B cell (primary cell): ENCODE data around the gene PHACTR3. TPM values are rescaled to one million over a fixed set of nuclear protein-coding genes. Genes with fewer than 3 reads are reported as not detected.

Source experiments
- ATAC-seq: fragments of 200-7000 bp; cut with Tn5 transposase; one replicate; pipeline ENCODE4 v1.10.0; 2021; ENCODE audit warnings: low read depth, mild to moderate bottlenecking, moderate number of reproducible peaks, moderate library complexity
- CTCF ChIA-PET: fragments of 350-600 bp; sonication (Branson Sonifier 250); formaldehyde crosslinking; loops from one replicate; lab custom pipeline; 2021; ENCODE audit warnings: antibody characterized with exemption, inconsistent platforms; lab: Charles Lee
- POLR2A ChIA-PET: fragments of 350-600 bp; sonication (Branson Sonifier 250); formaldehyde crosslinking; loops from one replicate; lab custom pipeline; 2021; ENCODE audit warnings: antibody characterized with exemption; lab: Charles Lee
- DNase-seq: peaks from one replicate; pipeline ENCODE4 v3.0.0; 2013
- H2AFZ ChIP-seq: 2 replicates; pipeline ENCODE4 v1.6.1; 2012; ENCODE audit warnings: mild to moderate bottlenecking, low read depth, low read length; ENCODE audit not compliant: insufficient read depth, poor library complexity, severe bottlenecking
- H3K27ac ChIP-seq, 2 donors: 1 replicate in 1 of 2; 2 replicates in 1 of 2; pipeline ENCODE4 v1.5.1; 2012 to 2013; ENCODE audit warnings: low read length in 2 of 2, mild to moderate bottlenecking in 2 of 2, moderate library complexity in 1 of 2
- H3K27me3 ChIP-seq, 4 experiments: fragments of 200-600 bp in 1 of 4; sonication (generic) in 1 of 4; replicated peaks in 1 of 4; 1 replicate in 2 of 4; 2 replicates in 2 of 4; pipeline versions ENCODE4 v1.6.1 to v1.7.0; 2013 to 2016; ENCODE audit warnings: low read length in 3 of 4, mild to moderate bottlenecking in 2 of 4, mixed read lengths in 1 of 4, moderate library complexity in 1 of 4; ENCODE audit not compliant: insufficient read depth in 4 of 4, control insufficient read depth in 3 of 4; ENCODE audit errors: control extremely low read depth in 1 of 4
- H3K36me3 ChIP-seq, 2 experiments: replicated peaks in 1 of 2; 1 replicate in 1 of 2; 2 replicates in 1 of 2; pipeline versions ENCODE4 v1.6.1 to v1.7.1; 2013; ENCODE audit warnings: low read length in 1 of 2; ENCODE audit not compliant: insufficient read depth in 2 of 2, control insufficient read depth in 1 of 2; ENCODE audit errors: control extremely low read depth in 1 of 2, extremely low read depth in 1 of 2
- H3K4me1 ChIP-seq, 2 donors: fragments of 200-600 bp in 1 of 2; sonication (generic) in 1 of 2; 1 replicate in 1 of 2; 2 replicates in 1 of 2; pipeline versions ENCODE4 v1.5.1 to v1.6.1; 2013 to 2017; ENCODE audit warnings: low read length in 2 of 2; ENCODE audit not compliant: control insufficient read depth in 2 of 2, insufficient read depth in 2 of 2
- H3K4me2 ChIP-seq: replicated peaks from 2 replicates; pipeline ENCODE3; 2012; ENCODE audit warnings: mild to moderate bottlenecking, low read depth, low read length; ENCODE audit not compliant: poor library complexity, severe bottlenecking
- H3K4me3 ChIP-seq, 5 experiments: fragments of 200-600 bp in 1 of 5; sonication (generic) in 1 of 5; 1 replicate in 3 of 5; 2 replicates in 2 of 5; pipeline versions ENCODE4 v1.5.1 to v1.7.0; 2011 to 2016; ENCODE audit warnings: low read length in 4 of 5, mild to moderate bottlenecking in 4 of 5, low read depth in 2 of 5, control low read depth in 1 of 5, moderate library complexity in 1 of 5; ENCODE audit not compliant: insufficient read depth in 1 of 5; ENCODE audit errors: control extremely low read depth in 1 of 5, extremely low read depth in 1 of 5
- H3K79me2 ChIP-seq: fragments of 200-600 bp; sonication (generic); one replicate; pipeline ENCODE4 v1.6.0; 2016; ENCODE audit warnings: low read length; ENCODE audit not compliant: control insufficient read depth, insufficient read depth
- H3K9ac ChIP-seq: fragments of 200-600 bp; sonication (generic); 2 replicates; pipeline ENCODE4 v1.6.1; 2017; ENCODE audit warnings: mild to moderate bottlenecking, low read length, moderate library complexity
- H3K9me3 ChIP-seq, 3 donors: one replicate each; pipeline versions ENCODE4 v1.6.1 to v1.7.1; 2013; ENCODE audit warnings: low read length in 2 of 3; ENCODE audit not compliant: control insufficient read depth in 2 of 3, insufficient read depth in 1 of 3; ENCODE audit errors: control extremely low read depth in 1 of 3
- H4K20me1 ChIP-seq: 2 replicates; pipeline ENCODE4 v1.6.0; 2012; ENCODE audit warnings: mild to moderate bottlenecking, low read length; ENCODE audit not compliant: insufficient read depth, control insufficient read depth, poor library complexity, severe bottlenecking
- H3K27ac Mint-ChIP-seq: one replicate; pipeline ENCODE4 v1.8.0; 2021; ENCODE audit warnings: mixed read lengths
- H3K27me3 Mint-ChIP-seq: one replicate; pipeline ENCODE4 v1.8.0; 2021; ENCODE audit warnings: mixed read lengths
- H3K4me1 Mint-ChIP-seq: one replicate; pipeline ENCODE4 v1.8.0; 2021; ENCODE audit warnings: mixed read lengths
- H3K4me3 Mint-ChIP-seq: one replicate; pipeline ENCODE4 v1.8.0; 2021; ENCODE audit warnings: mixed read lengths
- H3K9me3 Mint-ChIP-seq: one replicate; pipeline ENCODE4 v1.8.0; 2022; ENCODE audit warnings: mixed read lengths; ENCODE audit not compliant: insufficient read depth
- CTCF ChIP-seq: fragments of 200-600 bp; IDR thresholded peaks from one replicate; pipeline ENCODE4 v1.8.0; 2022; ENCODE audit warnings: antibody characterized with exemption, mild to moderate bottlenecking
- EZH2 ChIP-seq: IDR thresholded peaks from 2 replicates; pipeline ENCODE4 v1.6.1; 2012; ENCODE audit warnings: borderline replicate concordance, low read depth, mild to moderate bottlenecking, moderate library complexity, low read length; ENCODE audit not compliant: insufficient read depth, poor library complexity, severe bottlenecking
- WGBS: methylation state at CpG from one replicate; pipeline ENCODE4 v1.1.5; 2013; ENCODE audit warnings: missing lambda C conversion rate; ENCODE audit not compliant: insufficient coverage; 5-methylcytosine and 5-hydroxymethylcytosine counted together
- intact Hi-C: fragments of 100-400 bp; cut with micrococcal nuclease; formaldehyde crosslinking; loops from one replicate; pipeline ENCODE4 v1.10.0; 2022
- polyA plus RNA-seq: library from polyadenylated mRNA; depleted of rRNA; stranded (reverse); fragments of >200 nt; gene quantifications from 2 replicates; pipeline ENCODE4 v1.2.3, GENCODE V29; 2012
- total RNA-seq, 2 donors: library from RNA; stranded (reverse); fragments of 120-200 nt in 1 of 2; gene quantifications; 1 replicate in 1 of 2; 2 replicates in 1 of 2; pipeline versions ENCODE4 v1.2.3 to v1.2.4, GENCODE V29; 2013 to 2022

Gene PHACTR3
- total and polyA plus RNA-seq, 2 donors (not counting 1 experiment from before 2014, with no cell fraction given), result not detected

GRCh38 chr20:59770851-59771250 lies 166.5 kb downstream of the PHACTR3 start:
- Mint-ChIP-seq H3K4me1 (no peaks in the 10 kb centered on the region), H3K4me3 (no peak overlapping the region), H3K27ac (no peak overlapping the region), H3K9me3 (no peaks in the 10 kb centered on the region), H3K27me3 (no peaks in the 10 kb centered on the region)
- Histone ChIP-seq H3K79me2 (no peaks in the 10 kb centered on the region), H3K9ac (no peak overlapping the region), H3K36me3 (no peaks in the 10 kb centered on the region), H3K9me3 (peaks cover 0 to 3% (median 0%) of the 10 kb centered on the region in 3 donors), H3K27ac (no peak overlapping the region), H4K20me1 (no peaks in the 10 kb centered on the region), H3K4me3 (no peak overlapping the region), H3K4me1 (no peaks in the 10 kb centered on the region), H3K4me2 (no peak overlapping the region), H2AFZ (no peak overlapping the region), H3K27me3 (no peaks in the 10 kb centered on the region)
- intact Hi-C loops, result no loop called here
- ATAC-seq (no peak), DNase-seq (no peak)
- TF ChIP-seq EZH2 (no peak), CTCF (no peak)
- POLR2A ChIA-PET, result no interaction called here
- CTCF ChIA-PET, result no interaction called here
- WGBS, result 73% methylated on average over 6 of the region's 7 CpGs

GRCh38 chr20:59771506-59772372 lies 167.4 kb downstream of the PHACTR3 start:
- Histone ChIP-seq H3K36me3 (no peaks in the 10 kb centered on the region), H3K27me3 (no peaks in the 10 kb centered on the region), H3K9me3 (no peaks in the 10 kb centered on the region), H2AFZ (no peak overlapping the region), H3K4me2 (no peak overlapping the region), H3K79me2 (no peaks in the 10 kb centered on the region), H4K20me1 (no peaks in the 10 kb centered on the region), H3K4me1 (no peaks in the 10 kb centered on the region), H3K9ac (no peak overlapping the region), H3K4me3 (no peak overlapping the region), H3K27ac (no peak overlapping the region)
- WGBS, result 74% methylated on average over 7 of the region's 11 CpGs
- Mint-ChIP-seq H3K9me3 (no peaks in the 10 kb centered on the region), H3K27me3 (no peaks in the 10 kb centered on the region), H3K4me3 (no peak overlapping the region), H3K4me1 (no peaks in the 10 kb centered on the region), H3K27ac (no peak overlapping the region)
- ChIA-PET CTCF (no interaction called here), POLR2A (no interaction called here)
- intact Hi-C loops, result no loop called here
- TF ChIP-seq EZH2 (no peak), CTCF (no peak)
- DNase-seq (no peak), ATAC-seq (no peak)
